ENCODE results near the gene NISCH.

GRCh38 chr3:52477796-52478095 is 22.3 kb downstream of the NISCH start:
- TF ChIP-seq, protein P1, sequence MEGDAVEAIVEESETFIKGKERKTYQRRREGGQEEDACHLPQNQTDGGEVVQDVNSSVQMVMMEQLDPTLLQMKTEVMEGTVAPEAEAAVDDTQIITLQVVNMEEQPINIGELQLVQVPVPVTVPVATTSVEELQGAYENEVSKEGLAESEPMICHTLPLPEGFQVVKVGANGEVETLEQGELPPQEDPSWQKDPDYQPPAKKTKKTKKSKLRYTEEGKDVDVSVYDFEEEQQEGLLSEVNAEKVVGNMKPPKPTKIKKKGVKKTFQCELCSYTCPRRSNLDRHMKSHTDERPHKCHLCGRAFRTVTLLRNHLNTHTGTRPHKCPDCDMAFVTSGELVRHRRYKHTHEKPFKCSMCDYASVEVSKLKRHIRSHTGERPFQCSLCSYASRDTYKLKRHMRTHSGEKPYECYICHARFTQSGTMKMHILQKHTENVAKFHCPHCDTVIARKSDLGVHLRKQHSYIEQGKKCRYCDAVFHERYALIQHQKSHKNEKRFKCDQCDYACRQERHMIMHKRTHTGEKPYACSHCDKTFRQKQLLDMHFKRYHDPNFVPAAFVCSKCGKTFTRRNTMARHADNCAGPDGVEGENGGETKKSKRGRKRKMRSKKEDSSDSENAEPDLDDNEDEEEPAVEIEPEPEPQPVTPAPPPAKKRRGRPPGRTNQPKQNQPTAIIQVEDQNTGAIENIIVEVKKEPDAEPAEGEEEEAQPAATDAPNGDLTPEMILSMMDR (IDR thresholded peaks at IDR 0.05) = no peak
- TF ChIP-seq EZH2 (IDR thresholded peaks at IDR 0.05; ENCODE audit: borderline replicate concordance, insufficient read depth, low read depth, low read length, poor library complexity, severe bottlenecking) = no peak
